HG02943 (cell line): ENCODE results near the gene GATA5.

ENCODE experiments used
- ATAC-seq: cut with Tn5 transposase; IDR thresholded peaks from one replicate; pipeline ENCODE4 v1.9.1; 2021; ENCODE audit warnings: mild to moderate bottlenecking, low read depth, moderate library complexity; ENCODE audit not compliant: unreplicated experiment

Gene GATA5

GRCh38 chr20:62475027-62475771 lies 596 bp downstream of the GATA5 start:
- ATAC-seq = no peak

- ATAC-seq = no peak
Observed at GRCh38 chr20:62474604-62475026, 1.2 kb downstream of the GATA5 start.

DNA sequence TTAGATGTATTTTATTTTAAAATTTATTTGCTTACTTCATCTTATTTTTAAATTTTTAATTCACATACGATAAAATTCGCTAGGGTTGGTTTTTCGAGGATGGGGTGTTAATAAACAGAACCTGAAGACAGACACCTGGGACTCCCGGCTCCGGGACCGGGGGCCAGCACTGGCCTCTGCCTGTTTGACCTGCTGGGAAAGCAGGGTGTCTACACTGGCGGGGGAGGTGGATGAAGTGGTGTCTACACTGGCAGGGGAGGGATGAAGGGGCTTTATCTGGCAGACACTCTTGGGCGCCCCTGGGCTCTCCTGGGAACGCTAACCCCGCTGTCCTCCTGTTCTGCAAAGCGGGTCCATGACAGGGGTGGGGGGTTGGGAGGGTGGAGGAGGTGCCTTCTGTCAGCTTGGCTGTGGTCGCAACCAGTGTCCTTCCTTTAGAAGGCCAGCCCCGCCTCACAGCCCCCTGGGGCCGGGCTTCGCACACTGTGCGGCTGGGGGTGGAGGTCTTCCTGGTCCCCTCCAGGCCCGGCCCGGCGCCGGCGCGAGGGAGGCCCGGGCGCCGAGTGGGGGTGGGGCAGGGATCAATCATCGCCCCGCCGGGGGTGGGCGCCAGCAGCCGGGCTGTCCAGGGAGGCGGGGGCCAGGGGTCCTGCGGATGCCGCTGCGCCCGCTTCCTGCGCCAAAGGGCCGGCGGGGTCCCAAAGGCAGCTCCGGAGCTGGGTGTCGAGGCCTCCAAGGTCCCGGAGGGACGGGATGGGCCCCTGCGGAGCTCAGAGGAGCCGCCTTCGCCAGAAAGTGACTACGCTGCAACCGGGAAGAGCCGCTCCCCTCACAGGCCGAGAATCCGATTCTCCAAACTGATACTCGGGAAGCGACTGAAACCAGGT lies 1.8 kb downstream of the GATA5 start:
- ATAC-seq = no peak

DNA sequence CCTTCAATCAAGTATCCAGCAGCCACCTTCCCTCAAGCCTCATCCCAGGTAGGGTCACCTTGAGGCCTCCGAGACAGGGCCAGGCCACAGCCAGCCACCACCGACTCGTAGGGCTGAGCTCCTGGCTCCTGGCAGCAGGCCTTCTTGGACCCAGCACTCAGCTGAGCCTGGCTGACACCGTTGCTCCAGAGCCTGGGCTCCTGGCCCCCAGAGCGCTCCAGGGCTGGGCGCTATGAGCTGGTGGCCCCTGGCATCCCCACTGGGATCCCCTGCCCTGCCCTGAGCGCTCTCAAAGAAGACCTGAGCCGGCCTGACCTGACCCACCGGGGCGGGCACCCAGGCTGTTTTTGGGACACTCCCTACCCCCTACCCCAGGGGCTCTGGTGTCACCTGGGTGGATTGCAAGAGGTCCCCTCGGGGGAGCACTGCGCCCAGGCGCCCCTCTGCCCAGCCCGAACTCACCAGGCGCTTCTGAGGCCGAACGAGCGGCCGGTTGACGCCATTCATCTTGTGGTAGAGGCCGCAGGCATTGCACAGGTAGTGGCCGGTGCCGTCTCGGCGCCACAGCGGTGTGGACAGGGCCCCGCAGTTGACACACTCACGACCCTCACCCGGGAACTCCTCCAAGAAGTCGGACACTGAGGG lies 2.7 kb downstream of the GATA5 start:
- ATAC-seq = no peak

DNA sequence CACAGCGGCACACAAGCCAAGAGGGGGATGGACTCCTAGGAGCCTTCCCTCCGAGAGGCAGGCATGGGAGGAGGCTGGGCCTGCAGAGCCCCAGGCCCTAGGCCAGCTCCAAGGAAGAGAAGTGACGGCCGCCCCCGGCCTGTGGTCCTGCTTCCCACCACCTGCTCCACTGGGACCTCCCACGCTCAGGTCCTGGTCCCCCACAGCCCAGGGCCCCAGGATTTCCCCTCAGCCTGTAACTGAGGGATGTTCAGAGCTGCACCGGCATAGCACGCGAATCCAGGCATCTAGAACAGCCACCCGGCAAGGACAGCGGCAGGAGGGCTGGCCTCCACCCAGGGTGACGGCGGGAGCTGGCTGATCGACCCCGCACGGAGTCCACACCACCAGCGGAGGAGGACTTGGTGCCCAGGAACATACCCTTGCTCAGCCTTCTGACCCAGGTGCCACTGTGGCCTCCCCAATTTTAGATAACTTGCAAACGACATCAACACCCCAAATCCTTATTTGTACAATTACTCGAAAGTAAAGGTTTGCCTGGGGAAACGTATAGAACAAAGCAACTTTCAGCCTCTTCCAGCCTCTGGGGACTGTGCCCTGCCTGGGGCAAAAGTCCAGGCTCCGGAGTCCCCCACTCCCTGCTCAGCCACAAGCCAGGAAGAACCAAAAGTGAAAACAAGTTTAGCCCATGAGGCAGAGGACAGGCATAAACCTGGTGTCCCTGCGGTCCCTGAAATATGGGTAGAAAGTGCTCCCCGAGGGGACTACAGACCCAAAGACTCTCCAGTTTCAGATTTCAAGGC lies 3.5 kb downstream of the GATA5 start:
- no peak for ATAC-seq

- no peak for ATAC-seq
Observed at GRCh38 chr20:62470459-62470858, 5.3 kb downstream of the GATA5 start.

DNA sequence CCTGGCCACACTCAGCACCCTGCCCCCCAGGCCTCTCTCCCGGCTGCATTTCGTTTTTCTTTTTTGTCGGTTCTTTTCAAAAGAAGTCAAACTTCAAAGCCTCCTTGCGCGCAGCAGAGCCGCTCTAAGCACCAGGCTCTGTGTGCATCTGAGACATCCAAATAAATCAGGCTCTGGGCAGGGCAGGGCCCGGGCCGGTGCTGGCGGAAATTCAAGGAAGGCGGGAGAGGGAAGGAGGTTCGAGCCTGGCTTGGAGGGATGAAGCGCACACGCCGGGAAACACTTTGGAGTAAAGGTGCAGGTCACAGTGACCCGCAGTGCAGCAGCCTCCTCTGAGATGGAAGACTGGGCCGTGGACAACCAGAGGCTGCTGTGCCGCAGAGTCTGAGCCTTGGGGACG lies 5.8 kb downstream of the GATA5 start:
- no peak for ATAC-seq

DNA sequence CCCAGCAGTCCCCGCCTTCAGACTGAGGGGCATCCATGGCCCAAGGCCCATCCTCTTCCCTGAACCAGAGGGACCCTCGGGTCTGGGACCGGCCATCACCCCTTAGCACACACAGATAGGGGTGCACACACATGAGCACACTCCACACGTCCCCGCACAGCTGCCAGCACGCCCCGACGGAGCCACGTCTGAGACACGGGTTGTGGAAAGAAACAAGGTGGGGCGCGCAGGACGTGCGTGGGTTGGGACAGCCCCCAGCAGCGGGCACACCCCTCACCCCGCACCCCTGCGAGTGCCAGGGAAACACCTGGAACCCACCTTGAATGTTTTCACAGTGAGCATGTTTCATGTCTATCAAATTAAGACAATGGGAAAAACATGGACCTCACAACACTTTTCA lies 6.4 kb downstream of the GATA5 start:
- ATAC-seq = no peak

- no peak for ATAC-seq
Observed at GRCh38 chr20:62466806-62467537, 8.8 kb downstream of the GATA5 start.

DNA sequence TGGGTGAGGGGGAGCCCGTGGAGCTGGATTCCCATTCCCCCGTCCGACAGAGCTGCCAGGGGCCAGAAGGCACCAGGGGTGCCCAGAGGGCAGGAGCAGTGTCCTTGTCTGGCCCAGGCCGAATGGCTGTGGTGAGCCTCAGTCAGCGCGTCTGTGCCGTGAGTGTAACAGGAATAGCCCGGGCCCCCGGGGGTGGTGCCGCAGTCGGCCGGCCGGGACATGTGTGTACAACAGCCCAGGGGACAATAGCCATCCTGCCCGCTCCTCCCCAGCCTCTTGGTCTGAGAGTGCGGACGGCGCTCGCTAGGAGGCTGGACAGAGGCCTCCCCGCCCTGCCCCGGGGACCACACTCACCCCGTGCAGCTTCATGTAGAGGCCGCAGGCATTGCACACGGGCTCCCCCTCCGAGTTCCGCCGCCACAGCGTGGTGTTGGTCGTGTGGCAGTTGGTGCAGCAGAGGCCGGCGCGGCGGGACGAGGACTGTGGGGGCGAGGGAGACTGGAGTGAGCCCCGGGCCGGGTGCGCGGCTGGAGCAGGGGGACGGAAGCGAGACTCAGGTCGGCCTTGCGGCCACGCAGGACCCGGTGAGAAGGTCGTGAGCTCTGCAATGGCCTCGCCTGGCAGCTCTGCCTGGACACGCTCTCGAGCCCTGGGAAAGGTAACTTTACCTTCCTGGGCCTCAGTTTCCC lies 9.6 kb downstream of the GATA5 start:
- no peak for ATAC-seq

GRCh38 chr20:62464990-62465389 lies 10.8 kb downstream of the GATA5 start:
- ATAC-seq = no peak

DNA sequence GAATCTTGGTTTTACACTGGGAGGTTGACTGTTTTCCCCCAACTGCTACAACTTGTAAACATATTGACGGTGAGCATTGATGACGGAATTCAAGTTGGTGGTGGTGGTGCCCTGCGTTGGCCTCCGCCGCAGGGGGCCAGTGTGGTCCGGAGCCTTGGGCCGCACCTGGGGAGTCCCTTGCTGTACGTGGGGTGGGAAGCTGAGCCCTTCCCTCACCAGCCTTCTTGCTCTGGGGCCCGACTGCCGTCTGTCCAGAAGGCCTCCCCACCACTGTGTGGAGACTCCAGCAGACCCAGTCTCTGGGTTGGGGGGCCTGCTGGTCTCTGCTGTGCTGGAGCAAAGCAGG lies 11.4 kb downstream of the GATA5 start:
- ATAC-seq = no peak

DNA sequence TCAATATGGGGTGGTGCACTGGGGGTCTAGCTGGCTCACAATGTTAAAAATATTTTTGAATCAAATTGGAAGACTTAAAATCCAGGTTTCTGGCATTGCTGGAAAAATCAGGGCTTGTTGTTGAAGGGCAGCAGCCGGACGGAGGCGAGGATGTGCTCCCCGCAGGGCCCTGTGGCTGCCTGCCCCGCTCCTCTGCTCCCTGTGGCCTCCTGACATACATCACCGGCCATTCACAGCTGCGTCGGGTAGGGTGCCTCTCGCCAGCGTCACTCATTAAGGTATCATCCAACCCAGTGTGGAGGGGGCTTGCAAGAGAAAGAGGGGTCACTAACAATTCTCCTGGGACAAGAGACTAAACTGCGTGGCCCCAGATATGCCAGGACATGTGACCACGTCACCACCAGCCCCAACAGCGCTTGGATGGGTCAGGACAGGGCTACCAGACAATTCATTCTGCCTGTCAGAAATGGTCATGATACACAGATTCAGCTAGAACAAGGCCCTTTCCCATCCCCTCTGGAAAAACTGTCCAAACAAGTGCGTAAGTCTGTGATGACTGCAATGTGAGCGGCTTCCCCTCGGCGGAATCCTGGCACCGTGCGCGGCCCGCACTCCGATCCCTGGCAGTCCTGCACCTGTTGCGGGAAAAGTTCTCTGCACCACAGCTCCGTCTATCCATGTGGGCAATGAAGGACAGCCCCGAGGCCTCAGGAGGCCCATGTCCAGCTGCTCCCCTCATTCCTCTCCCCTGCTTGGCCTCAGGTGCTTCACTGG lies 12.0 kb downstream of the GATA5 start:
- ATAC-seq = no peak

DNA sequence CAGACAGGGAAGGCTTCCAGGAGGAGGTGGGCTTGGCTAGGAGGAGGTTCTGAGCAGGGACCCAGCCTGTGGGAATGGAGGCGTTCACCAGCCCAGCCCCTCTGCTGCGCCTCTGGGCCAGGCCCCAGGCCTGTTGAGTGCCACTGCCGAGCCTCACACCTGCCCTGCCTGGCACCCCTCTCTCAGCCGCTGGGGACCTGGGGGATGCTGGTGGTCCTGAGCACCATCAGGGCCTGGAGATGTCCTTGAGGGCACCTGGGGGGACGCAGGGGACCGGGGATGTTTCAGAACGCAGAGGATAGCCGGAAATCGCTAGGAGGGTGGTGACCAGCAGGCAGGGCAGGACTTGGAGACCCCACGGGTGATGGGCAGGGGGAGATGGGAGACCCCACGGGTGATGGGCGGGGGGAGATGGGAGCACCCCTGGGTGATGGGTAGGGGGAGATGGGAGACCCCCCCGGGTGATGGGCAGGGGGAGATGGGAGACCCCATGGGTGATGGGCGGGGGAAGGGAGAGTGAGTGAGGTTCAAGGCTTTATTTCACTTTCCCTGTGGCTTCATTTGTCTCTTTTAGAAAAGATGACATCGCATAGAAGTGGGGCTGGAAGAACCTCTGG lies 12.7 kb downstream of the GATA5 start:
- no peak for ATAC-seq

- ATAC-seq = no peak
Observed at GRCh38 chr20:62461834-62462233, 14.0 kb downstream of the GATA5 start.

GRCh38 chr20:62461157-62461556 lies 14.6 kb downstream of the GATA5 start:
- ATAC-seq = no peak

DNA sequence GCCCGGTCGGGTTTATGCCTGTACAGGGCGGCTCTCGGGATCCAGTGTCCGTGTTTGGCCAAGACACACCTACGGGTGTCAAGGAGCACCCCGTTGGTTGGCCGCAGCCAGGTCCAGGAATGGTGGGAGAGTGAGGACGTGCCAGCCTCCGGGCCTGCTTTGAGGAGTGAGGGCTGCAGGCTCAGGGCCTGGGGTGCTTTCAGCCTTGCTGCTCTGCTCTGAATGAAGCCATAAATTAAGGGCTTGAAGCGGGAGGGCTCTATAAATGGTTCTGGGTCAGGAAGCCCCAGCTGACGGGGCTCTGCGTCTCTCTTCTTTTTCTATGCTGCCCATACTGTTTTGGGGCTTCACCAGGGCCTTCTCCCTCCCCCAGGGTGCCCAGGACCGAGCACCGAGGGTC lies 15.1 kb downstream of the GATA5 start:
- no peak for ATAC-seq

DNA sequence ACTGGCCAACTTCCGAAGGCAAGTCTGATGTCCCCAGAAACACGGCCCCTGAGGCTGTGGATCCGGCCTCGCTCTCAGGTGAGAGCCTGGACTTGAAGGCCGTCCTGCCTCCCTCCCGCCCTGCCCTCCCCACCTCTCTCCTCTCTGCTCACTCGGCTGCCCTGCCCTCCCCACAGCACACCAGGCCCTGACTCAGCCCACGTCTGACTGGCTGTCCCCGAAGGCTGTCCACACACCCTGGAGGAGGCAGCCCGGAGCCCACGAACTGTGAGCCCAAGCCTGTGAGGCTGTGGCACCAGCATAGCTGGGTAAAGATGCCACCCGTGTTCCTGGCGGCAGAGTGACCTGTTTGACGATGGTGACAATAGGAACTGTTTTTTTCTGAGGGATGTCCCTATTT lies 16.3 kb downstream of the GATA5 start:
- no peak for ATAC-seq
